T-helper 22 cell (primary cell): ENCODE results near the gene ZNF511.

Source experiments
- DNase-seq: peaks from one replicate; pipeline ENCODE4 v3.0.0-alpha.2; 2020; ENCODE audit warnings: low read depth

ZNF511 gene

DNA sequence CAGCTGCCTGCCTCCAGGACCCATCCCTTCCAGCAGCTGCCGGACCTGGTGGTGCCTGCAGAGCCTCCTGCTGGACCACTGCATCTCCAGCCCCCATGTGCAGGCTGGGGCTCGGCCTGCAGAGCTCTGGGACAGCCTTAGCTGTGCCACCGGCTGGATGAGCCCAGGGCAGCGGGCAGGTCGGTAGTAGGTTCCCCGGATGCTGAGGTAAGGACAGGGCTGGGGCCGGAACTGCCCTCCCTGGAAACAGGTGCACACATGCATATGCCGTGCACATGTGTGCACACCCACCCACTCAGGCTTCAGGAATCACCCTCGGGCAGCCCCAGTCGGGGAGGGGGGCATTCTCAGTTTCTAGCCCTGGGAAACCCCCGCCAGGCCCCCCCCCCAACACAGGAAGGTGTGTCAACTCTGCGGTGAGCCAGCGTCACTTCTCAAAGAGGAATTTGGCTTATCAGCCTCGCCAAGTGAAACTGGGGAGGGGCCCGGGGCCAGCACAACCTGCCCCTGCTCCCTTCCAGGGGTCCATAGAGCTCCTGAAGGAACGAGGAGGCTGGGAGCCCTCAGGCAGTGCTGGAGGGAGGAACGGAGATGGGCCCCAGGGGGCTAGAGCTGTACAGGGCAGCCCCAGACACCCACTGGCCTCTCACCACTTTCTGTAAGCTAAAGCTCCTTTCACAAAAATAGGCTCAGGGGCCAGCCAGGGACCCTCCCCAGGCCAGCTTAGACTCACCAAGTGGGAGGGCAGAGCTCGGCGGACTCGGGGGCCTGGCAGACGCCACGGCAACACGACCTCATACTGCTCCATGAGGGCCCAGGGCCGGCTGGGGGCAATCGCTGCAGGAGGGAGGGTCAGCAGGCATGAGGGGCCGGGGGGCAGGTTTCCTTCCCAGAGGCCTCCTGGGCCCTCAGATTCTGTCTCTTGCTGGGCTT, 33.7 kb upstream of the ZNF511 start:
- peak; percentile 89 for DNase-seq

DNA sequence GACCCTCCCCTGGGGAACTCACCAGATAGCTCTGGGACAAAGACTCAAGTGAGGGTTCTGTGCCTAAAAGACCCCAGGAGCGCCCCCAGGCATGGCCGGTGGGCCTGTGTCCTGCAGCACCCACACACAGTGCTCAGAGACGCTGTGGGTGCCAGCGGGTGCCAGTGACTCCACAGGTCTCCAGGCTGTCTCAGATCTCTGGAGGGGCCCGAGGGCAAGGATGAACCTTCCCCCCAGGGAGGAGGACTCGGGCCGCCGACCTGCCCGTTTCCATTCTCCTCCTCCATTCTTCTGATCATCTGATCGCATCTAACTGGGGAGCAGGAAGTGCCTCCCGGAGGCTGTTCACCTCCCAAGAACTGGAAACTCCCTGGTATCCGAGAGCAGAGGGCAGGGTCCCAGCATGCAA, 33.0 kb upstream of the ZNF511 start:
- no peak for DNase-seq

DNA sequence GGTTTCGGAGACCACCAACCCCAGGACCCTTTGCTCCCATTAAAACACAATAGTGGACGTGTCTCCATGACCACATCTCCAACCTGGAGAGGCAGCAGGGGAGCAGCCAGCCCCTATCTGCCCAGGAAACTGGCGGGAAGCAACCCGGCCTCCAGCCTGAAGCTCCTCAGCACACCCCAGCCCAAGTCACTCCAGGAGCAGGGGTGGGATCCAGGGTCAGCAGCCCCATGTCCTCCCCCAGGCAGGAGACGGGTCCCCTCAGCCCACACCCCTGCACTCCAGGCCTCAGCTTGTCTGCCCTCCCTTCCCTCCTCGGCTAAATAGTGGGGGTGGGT, 32.6 kb upstream of the ZNF511 start:
- DNase-seq: no peak

DNA sequence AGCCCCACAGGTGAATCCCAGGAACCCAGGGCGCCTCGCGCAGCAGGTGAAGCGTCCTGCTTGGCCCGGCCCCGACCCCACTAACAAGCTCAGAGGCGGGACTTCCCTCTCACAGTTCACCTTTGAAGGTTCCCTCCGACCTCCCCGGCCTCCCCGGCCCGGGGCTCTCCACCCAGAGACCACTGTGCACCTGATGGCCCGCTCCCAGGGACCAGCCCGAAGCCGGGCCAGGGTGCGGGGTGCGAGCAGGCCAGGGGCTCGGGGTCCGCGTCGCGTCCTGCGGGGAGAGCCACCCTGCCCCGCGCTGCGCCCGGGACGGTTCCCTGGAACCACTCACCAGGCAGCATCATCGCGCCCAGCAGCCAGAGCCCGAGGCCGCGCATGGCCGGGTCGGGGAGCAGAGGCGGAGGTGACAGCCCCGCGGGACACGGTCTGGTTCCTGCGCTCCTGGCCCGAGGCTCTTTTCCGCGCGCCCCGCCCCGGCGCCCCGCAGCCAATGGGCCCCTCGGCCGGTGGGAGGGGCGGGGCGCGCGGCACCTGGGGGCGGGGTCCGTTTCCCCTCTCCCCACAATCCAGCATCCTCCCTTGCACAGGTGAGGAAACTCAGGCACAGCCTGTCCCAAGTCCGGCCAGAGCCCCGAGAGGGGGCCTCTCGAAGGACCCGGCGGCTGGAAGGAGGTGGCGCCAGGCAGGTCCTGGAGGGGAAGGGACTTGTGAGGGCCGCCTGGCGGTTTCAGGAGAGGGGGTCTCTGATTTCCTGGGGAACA, 32.1 kb upstream of the ZNF511 start, which contains the start of gene ADAM8:
TSS of gene ADAM8 (minus strand) at position 434 of the 767 bp plus-strand sequence. CDS start at position 383, 51 bp downstream.
- DNase-seq: peak; percentile 60

DNA sequence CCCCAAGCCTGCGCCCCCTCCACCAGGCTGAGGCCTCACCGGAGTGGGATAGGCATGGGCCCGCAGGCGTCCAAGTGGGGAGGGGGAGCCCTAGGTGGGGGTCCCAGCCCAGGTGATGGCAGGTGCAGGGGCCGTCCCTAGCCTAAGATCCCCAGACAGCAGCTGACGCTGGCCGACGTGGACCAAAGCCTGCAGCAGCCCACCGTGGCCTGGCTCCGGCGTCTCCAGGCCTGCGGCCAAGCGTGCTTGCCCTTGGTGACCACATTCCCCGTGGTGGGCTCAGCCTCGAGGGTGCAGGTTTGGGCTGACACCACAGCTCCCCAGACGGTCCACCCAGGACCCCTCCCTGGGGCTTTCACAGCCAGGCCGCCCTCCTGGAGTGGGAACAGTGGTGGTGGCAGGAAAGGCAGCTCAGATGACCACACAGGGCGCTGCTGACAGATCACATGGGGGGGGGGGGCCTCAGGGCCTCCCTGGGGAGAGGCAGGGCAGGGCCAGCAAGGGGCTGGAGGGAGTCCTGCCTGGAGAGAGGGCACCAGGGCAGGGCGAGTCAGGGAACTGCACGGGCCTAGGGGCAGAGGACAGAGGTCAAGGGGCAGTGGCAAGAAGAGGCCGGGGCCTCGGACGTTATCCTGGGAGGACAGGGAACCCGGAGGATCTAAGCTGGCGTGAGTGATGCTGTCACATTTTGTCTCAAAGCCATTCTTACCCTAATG, 31.3 kb upstream of the ZNF511 start:
- DNase-seq: no peak

DNA sequence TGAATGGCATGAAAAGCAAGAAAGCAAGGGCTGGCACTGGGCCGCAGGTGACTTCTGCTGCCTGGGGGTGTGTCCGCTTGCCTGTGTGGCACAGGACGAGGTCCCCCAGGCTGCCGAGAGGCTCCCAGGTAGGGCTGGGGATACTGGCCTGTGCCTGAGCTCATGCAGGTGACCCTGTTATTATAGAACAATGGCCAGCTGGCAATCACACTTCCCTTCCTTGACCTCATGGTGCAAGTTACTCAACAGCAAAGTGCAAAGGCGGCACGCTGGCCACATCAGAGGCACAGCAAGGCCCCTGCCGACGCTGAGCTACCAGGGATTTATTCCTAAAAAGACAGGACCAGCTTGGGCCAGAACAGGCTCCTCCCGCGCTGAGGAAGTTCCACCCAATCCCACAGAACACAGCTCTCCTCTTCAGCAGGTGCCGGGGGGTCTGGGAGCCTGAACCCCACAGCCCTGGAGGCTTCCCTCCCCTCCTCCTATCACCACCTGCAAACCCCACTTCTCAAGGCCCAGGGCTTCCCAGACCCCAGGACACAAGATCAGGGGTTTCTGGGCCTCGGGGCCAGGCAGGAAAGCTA, 30.6 kb upstream of the ZNF511 start:
- no peak for DNase-seq

DNA sequence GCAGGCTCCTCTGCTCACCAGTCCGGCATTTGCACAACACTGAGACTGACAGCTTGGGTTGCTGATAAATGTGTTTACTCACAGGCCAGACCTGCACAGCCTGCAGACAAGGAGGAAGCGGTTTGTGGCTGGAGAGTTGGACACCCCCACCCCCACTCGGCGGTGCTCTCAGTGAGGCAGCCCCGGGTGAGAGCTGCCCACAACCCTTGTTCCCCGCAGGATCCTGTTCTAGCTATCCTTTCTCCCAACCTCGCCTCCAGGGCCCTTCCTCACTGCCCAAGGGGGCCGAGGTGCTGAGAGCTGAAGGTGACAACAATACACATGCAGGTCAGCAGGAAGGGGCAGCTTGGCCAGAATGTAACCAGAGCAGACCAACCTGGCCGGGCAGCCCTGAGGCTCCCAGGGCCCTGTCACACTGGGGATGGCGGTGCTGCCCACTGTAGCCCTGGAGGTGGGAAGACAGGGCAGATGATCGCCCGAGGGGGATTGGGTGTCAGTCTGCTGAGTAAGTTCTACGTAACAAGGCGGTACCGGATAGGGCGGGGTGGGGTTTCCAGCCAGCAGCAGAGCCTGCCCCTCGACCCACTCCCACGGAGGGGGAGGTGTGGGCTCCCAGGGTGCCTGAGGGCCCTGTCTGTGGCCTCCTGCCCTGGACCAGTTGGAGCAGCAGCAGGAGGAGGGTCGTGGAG, 30.0 kb upstream of the ZNF511 start:
- peak; percentile 74 for DNase-seq

DNA sequence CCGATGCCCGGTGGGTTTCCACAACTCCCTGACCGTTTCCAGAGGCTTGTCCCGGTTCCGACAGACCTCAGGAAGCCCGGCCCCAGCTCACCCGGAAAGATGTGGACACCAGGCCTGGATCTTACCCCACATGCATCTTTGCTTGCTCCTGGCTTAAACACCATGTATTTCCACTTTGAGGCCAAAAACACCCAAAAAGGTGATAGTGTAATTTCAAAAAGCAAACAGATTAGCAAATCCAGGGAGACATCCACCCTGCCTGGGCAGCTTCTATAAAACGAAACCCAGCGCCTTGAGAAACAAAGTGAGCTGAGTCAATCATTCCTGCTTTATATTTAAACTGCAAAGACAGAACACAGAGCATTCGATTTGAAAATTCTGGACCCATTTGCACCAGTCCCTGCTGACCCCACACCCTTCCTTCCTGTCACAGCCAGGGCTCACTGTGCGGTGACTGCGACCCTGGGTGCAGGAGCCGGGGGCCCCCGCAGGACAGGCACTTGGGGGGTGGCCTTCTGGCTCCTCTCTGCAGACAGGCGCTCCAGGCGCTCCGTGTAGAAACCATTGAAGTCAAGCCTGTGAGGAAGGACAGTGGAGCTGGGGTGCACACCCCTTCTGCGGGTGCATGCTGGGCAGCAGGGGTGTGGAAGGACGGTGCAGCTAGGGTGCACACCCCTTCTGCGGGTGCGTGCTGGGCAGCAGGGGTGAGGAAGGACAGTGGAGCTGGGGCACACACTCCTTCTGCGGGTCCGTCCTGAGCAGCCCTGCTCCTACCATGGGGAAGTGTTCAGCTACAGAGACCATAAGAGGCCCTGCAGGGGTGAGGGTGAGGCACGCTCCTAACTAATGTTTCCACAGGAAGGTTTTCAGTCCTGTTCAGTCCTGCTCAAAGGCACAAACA, 29.1 kb upstream of the ZNF511 start:
- DNase-seq: no peak

DNA sequence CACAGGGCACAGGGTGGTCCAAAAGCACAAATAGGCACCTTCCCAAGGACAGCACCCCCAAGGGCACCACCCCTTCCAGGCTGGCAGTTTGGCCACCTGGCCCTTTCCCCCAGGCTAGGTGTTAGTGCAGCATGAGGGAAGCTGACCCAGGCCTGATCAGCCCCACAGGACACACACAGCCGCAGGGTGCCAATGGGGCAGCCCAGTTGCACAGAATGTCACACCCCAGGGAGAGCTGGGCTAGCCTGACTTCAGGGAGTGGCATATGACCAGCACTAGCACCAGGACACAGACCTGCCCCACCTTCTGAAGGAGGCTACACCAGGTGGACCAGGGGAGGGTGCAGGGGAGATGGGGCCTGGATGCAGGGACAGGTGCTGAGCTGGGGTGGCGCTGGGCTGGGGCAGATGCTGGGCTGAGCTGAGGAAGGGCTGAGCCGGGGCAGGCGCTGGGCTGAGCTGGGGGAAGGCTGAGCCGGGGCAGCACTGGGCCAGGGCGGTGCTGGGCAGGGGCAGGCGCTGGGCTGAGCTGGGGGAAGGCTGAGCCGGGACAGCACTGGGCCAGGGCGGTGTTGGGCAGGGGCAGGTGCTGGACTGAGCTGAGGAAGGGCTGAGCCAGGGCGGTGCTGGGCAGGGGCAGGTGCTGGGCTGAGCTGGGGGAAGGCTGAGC, 28.2 kb upstream of the ZNF511 start:
- no peak for DNase-seq

DNA sequence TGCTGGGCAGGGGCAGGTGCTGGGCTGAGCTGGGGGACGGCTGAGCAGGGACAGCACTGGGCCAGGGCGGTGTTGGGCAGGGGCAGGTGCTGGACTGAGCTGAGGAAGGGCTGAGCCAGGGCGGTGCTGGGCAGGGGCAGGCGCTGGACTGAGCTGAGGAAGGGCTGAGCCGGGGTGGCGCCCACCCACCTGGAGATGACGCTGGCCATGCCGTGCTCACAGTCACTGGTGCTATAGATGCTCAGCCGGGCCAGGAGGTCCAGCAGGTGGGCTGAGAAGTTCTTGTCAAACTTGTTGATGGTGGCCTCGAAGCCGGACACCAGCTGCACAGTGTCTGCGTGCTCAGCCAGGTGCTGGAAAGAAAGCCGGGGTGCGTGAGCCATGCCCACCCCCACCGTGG, 27.6 kb upstream of the ZNF511 start:
- no peak for DNase-seq

DNA sequence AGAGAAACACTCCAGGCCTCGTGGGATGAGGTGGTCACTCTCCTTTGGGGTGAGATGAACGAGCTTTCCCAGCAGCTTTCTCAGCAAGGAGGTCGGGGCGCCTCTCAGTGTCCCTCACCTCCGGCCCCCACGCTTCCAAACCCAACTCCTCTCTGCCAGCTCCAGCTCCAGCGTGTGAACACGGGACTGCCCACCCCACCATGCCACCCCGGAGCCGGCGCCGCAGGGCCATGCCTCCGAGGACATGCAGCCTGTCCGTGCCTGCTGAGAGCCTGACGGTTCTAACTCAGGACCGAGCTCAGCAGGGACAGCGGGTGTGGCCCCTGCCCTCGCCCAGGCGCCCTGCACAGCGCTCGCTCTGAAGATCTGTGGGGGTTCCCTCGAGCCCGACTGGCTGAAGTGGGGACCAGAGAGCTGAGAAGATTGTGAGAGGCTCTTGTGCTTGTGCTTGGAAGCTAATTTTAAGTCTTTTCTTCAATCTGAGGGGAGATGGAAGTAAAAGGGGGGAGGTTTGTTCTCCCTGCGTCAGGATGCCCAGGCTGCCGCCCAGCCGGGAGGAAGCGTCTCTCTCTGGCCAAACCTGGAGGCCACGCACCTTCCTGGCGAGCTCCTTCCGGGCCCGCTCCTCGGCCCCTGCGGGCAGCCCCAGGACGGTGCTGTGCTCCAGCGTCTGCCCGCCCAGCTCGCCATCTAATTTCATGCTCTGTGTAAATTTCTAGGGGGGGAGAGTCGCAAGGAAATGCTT, 26.9 kb upstream of the ZNF511 start:
- no peak for DNase-seq

DNA sequence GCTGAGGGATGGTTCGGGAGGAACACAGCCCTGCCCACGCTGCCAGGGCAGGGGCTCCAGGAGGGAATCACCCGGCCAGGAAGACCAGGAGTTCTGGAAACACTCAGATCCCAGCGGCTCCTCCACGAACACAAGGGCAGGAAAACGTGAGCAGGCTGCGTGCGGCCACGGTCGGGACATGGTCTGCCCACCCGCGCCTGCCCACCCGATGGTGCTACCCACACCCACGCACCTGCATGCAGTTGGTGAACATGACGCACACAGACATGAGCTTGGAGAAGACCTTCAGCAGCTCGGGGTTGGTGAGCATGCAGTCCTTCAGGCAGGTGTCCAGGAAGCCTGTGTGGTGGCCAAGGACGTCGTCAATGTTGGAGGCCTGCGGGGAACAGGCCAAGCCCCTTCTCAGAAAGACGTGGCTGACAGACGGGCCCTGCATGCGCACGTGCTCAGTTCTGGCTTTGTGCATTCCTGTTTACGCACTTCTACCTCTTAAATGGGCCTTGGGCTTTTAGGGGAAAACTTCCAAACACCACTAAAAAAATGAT, 25.8 kb upstream of the ZNF511 start:
- no peak for DNase-seq

DNA sequence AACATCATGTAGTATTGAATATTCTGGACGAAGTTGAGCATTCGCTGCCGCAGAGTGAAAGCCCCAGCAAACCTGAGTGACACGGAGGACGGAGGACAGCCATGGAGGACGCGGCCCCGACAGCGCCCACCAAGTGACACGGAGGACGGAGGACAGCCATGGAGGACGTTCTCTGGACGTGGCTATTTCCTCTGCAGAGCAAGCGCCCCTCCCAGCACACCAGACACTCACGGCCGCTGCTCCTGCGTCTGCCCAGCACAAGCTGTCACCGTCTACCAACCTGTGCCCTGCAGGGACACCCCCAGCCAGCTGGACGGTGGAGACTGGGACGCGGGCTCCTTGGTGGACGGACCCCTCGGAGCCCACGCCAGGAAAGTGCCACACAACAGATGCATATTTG, 24.8 kb upstream of the ZNF511 start:
- no peak for DNase-seq

DNA sequence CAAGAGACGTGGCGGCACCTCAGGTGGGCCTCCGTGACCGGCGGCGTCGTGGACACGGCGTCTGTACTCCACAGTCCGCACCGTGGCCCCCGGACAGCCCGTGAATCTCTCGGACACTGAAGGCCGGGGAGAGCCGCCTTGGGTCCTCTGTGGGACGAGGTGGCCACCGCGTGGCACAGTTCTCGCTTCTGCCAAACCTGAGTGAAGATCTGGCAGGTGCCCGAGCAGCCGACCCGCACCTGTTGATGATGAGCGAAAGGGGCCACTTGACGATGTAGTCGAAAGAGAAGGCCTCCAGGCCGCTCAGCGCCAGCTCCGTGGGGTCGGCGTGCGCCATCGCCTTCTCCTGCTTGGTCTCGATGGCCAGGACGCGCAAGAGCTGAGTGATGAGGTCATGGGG, 23.5 kb upstream of the ZNF511 start:
- no peak for DNase-seq

DNA sequence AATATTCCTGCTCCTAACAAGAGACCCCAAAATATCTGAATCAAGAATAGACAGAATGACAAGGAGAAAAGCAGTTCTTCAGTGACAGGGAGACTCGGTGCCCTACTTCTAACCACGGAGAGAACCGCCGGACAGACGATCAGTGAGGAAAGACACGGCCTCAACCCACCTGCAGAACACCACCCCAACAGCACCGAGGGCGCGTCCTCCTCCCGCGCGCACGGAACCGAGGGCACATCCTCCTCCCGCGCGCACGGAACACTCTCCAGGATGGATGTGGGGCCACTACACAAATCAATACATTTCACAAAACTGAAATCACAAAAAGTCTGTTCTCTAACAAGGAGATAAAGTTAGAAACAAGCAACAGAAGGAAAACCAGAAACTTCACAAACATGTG, 22.3 kb upstream of the ZNF511 start:
- DNase-seq: no peak

DNA sequence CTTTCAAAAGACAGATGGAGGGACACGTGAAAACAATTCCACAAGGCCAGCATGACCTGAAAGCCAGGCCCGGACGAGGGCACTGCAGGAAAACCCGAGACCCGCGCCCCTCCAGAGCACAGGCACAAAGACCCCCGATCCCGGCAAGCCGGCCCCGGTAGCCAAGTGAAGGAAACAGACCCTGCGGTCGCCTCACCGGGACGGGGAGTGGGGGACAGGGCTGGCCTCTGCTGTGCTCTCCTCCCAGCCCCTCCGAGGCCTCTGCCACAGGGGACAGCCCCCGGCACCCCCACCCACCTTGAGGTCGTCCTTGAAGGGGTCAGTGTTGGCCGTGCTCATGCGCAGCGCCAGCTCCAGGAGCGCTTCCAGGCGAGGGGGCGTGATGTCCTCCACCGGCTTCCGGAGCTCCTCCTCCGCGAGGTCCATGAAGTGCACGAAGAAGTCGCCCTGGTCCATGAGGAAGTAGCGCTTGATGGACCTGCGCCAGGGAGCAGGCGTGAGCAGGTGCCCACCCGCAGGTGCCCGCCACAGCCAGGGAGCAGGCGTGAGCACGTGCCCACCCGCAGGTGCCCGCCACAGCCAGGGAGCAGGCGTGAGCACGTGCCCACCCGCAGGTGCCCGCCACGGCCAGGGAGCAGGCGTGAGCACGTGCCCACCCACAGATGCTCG, 20.7 kb upstream of the ZNF511 start:
- DNase-seq: no peak

DNA sequence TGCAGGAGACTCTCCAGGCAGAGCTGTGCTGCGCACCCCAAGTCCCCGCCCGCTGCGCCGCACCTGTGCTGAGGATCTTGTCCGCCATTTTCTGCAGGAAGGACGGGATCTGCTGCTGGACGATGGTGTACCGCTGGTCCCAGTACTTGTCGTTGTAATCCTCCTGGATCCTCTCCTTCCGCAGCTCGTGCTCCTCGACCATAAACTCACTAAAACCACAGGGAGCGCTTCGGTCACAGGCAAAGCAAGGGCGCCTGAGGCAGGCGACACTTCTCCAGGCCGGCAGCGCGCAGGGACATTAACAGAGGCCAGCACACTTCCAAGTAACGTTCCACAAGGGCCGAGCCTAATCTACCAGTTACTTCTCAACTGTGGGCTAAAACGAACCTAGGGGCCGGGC, 19.0 kb upstream of the ZNF511 start:
- no peak for DNase-seq
